Fibroblast of the aortic adventitia (primary cell): Measurements from ENCODE around the gene ATP1A1. TPM values are rescaled to one million over a fixed set of nuclear protein-coding genes. Genes with fewer than 3 reads are reported as not detected.

ENCODE experiments used
- DNase-seq: peaks from one replicate; pipeline ENCODE4 v3.0.0-alpha.2; 2010; ENCODE audit warnings: low read depth
- H3K4me3 ChIP-seq: 2 replicates; pipeline ENCODE4 v1.5.1; 2011; ENCODE audit warnings: low read depth, mild to moderate bottlenecking, control low read depth, low read length, moderate library complexity
- total RNA-seq: library from RNA; depleted of rRNA; stranded (reverse); fragments of >200 nt; gene quantifications from 2 replicates; pipeline ENCODE4 v1.2.3, GENCODE V29; 2012; ENCODE audit warnings: low replicate concordance
- TF ChIP-seq, protein P1 (sequence below): IDR thresholded peaks from 2 replicates; pipeline ENCODE4 v1.5.1; 2011; ENCODE audit warnings: mild to moderate bottlenecking, low read length, control low read depth, inconsistent platforms; ENCODE audit not compliant: insufficient read depth

Gene ATP1A1
- total RNA-seq, 1 donor: 126 TPM

- H3K4me3 ChIP-seq: no peak overlapping the region
- TF ChIP-seq, protein P1, sequence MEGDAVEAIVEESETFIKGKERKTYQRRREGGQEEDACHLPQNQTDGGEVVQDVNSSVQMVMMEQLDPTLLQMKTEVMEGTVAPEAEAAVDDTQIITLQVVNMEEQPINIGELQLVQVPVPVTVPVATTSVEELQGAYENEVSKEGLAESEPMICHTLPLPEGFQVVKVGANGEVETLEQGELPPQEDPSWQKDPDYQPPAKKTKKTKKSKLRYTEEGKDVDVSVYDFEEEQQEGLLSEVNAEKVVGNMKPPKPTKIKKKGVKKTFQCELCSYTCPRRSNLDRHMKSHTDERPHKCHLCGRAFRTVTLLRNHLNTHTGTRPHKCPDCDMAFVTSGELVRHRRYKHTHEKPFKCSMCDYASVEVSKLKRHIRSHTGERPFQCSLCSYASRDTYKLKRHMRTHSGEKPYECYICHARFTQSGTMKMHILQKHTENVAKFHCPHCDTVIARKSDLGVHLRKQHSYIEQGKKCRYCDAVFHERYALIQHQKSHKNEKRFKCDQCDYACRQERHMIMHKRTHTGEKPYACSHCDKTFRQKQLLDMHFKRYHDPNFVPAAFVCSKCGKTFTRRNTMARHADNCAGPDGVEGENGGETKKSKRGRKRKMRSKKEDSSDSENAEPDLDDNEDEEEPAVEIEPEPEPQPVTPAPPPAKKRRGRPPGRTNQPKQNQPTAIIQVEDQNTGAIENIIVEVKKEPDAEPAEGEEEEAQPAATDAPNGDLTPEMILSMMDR: no peak
- no peak for DNase-seq
These were observed 13.0 kb downstream of the ATP1A1 start for GRCh38 chr1:116386042-116386441.

- TF ChIP-seq, protein P1: no peak
- no peak overlapping the region for H3K4me3 ChIP-seq
- no peak for DNase-seq
These were observed 14.5 kb downstream of the ATP1A1 start for GRCh38 chr1:116387551-116387950.

GRCh38 chr1:116388122-116388521, 15.1 kb downstream of the ATP1A1 start:
- TF ChIP-seq, protein P1: no peak
- DNase-seq: no peak
- no peak overlapping the region for H3K4me3 ChIP-seq

DNA sequence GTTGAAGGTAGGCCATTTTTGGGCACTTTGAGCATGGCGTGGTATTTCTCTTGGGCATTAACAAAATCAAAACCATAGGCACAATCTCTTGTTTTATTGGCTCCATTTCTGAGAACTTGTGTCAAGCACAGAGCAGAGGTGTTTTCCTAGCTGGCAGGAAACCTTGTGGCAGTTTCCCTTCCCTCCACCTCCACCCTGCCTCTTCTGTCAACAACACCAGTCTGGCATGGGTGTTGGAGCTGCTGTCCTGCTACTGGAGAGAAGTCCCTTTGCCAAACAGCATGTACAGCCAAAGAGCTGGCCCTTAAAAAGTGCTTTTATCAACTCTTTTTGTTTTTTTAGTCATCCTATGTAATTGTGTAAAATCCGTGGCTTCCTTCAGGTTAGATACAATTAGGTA, 16.0 kb downstream of the ATP1A1 start:
- TF ChIP-seq, protein P1: no peak
- H3K4me3 ChIP-seq: no peak overlapping the region
- DNase-seq: no peak

DNA sequence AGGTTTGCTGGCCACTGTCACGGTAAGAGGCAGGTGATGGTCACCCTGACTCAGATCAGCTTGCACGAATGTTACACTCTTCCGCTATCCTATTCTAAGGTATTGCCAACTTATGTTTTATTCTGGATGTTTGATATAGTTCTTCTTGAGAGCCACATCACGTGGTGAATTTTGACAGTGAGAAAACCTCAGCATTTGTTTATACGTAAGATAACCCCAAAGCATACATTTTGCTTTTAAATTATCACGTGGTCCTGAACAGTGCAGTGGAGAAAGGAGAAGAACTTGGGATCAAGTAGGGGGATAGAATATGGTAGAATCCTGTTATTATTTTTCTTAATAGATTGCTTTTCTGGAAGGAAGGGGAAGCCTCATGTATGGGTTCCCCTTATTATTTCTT, 16.6 kb downstream of the ATP1A1 start:
- DNase-seq: no peak
- TF ChIP-seq, protein P1: no peak

DNA sequence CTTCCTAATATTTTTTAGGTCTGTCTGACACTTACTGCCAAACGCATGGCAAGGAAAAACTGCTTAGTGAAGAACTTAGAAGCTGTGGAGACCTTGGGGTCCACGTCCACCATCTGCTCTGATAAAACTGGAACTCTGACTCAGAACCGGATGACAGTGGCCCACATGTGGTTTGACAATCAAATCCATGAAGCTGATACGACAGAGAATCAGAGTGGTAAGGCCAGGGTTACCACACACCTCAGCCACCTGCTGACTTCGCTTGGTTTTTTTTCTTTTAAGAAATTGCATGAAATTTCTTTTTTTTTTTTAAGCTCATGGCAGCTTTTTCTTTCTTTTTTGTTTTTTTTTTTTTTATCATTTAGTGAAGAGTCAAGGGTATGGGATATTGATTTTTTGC, 17.2 kb downstream of the ATP1A1 start:
- TF ChIP-seq, protein P1: no peak
- DNase-seq: no peak
- H3K4me3 ChIP-seq: no peak overlapping the region

More for the DNA sequence above, 16.6 kb downstream of the ATP1A1 start:
- H3K4me3 ChIP-seq: no peak overlapping the region

DNA sequence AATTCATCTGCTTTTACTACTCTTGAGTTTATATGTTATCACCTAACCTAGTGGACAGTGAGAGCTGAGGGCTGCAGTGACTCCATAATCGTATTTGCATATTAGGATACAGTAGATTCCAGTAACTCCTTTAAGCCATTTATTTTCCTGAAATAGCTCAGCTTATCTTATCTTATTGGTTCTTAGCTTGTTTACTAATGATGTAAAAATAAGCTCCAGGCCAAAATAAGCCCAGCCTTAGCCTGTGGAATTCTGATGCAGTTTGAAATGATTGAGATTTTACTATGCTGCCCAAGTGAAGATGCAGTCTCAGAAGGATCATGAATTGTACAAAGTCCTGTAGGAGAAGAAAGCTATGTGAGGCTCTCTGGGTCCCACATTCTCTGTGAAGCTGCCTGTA, 18.1 kb downstream of the ATP1A1 start:
- TF ChIP-seq, protein P1: no peak
- no peak overlapping the region for H3K4me3 ChIP-seq
- DNase-seq: peak; percentile 45
